Measurements from ENCODE around the gene CC2D1A. TPM values are rescaled to one million over a fixed set of nuclear protein-coding genes. Genes with fewer than 3 reads are reported as not detected.

Gene CC2D1A
- total and polyA plus RNA-seq, 7 donors = 20.1 to 31.7 (median 23.7) TPM

GRCh38 chr19:13974073-13974472, 68.1 kb downstream of the CC2D1A start:
- no peak for TF ChIP-seq CTCF (IDR thresholded peaks at IDR 0.05)
- DNase-seq (no peak), ATAC-seq (peak in 3 of 4 donors; percentile 35 to 56 (median 50))
- Histone ChIP-seq H3K9me3 (no peaks in the 10 kb centered on the region), H3K4me1 (peaks cover 17% of the 10 kb centered on the region), H3K27me3 (ENCODE audit: insufficient read depth in 3 of 3, low read length in 2 of 3) (no peaks in the 10 kb centered on the region), H3K27ac (no peak overlapping the region), H3K4me3 (no peak overlapping the region), H3K36me3 (ENCODE audit: insufficient read depth in 1 of 2, low read depth in 1 of 2) (peaks cover 0 to 28% of the 10 kb centered on the region in 2 donors)
- intact Hi-C loops (cut with DNase I) = no loop called here
- WGBS, 3 donors = 55 to 71% (median 56%) methylated on average over 12 of the region's 12 CpGs

DNA sequence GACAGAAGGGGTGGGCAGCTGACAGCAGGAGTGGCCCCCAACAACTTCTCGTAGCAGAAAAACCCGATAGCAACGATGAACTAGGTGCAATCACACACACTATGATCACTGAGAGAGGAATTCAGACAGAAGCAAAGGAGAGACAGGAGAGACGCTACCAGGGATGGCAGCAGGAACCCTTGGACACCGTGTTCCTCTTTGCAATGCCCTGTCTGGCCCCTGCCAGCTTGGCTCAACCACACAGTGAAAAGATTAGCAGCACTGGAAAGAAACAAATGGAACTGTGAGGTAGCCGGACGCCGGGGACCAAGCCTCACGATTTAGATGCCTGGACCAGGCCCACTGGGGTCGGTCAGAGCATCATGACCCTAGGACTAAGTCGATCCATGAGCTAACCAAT, 69.9 kb downstream of the CC2D1A start:
- intact Hi-C loops (cut with DNase I) = no loop called here
- WGBS, 3 donors = 30 to 48% (median 45%) methylated on average over 11 of the region's 11 CpGs
- peak overlapping the region; percentile 46 for H3K27ac ChIP-seq
- H3K9me3 ChIP-seq = no peaks in the 10 kb centered on the region
- DNase-seq (peak in 1 of 2 donors; percentile 83), ATAC-seq (peak; percentile 45 to 88 (median 73))
- no peaks in the 10 kb centered on the region for H3K27me3 ChIP-seq (ENCODE audit: insufficient read depth in 3 of 3, low read length in 2 of 3)
- H3K4me1 ChIP-seq = peaks cover 31% of the 10 kb centered on the region
- peaks cover 0 to 16% of the 10 kb centered on the region in 2 donors for H3K36me3 ChIP-seq (ENCODE audit: insufficient read depth in 1 of 2, low read depth in 1 of 2)
- no peak overlapping the region for H3K4me3 ChIP-seq
- no peak for TF ChIP-seq CTCF (IDR thresholded peaks at IDR 0.05)

DNA sequence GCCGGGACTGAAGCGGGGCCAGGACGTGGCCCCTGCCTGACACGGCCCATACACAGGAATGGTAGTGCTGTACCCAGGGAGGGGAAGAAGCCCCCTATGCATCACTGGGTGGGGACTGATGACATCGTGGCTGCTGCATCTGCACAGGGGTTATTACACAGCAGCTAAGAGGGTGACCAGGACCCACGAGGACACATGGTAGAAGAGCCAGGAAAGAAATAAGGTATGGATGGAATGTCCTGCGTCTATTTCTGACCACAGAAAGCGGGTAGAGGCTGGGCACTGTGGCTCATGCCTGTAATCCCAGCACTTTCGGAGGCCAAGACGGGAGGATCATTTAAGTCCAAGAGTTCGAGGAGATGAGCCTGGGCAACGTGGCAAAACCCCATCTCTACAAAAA, 70.4 kb downstream of the CC2D1A start:
- Histone ChIP-seq H3K27me3 (ENCODE audit: insufficient read depth in 3 of 3, low read length in 2 of 3) (no peaks in the 10 kb centered on the region), H3K4me1 (peaks cover 31% of the 10 kb centered on the region), H3K9me3 (no peaks in the 10 kb centered on the region), H3K36me3 (ENCODE audit: insufficient read depth in 1 of 2, low read depth in 1 of 2) (peaks cover 0 to 13% of the 10 kb centered on the region in 2 donors), H3K4me3 (no peak overlapping the region), H3K27ac (peak overlapping the region; percentile 46)
- no peak for TF ChIP-seq CTCF (IDR thresholded peaks at IDR 0.05)
- ATAC-seq (peak; percentile 42 to 83 (median 72)), DNase-seq (no peak)
- 45 to 61% (median 53%) methylated on average over 12 of the region's 12 CpGs for WGBS, 3 donors
- intact Hi-C loops (cut with DNase I) = no loop called here

- Histone ChIP-seq H3K4me3 (no peak overlapping the region), H3K4me1 (peaks cover 31% of the 10 kb centered on the region), H3K27me3 (ENCODE audit: insufficient read depth in 3 of 3, low read length in 2 of 3) (no peaks in the 10 kb centered on the region), H3K36me3 (ENCODE audit: insufficient read depth in 1 of 2, low read depth in 1 of 2) (peaks cover 0 to 10% of the 10 kb centered on the region in 2 donors), H3K9me3 (no peaks in the 10 kb centered on the region), H3K27ac (peak overlapping the region; percentile 61)
- TF ChIP-seq CTCF (IDR thresholded peaks at IDR 0.05) = no peak
- no peak for ATAC-seq
- WGBS, 3 donors = 81 to 89% (median 86%) methylated on average over 12 of the region's 12 CpGs
- intact Hi-C loops (cut with DNase I) = no loop called here
- DNase-seq = no peak
Measured at GRCh38 chr19:13977803-13978202, 71.8 kb downstream of the CC2D1A start.

All from psoas muscle (tissue), 8 donors.